NCI-H1930 (cell line): ENCODE measurements around the gene ZEB2.
A peak's percentile ranks its signal among the peaks of the same experiment; 100 is the strongest.

ENCODE experiments used
- DNase-seq, 2 experiments: peaks; one replicate each; lab custom pipeline; 2025; lab: John Stamatoyannopoulos, UW

Gene ZEB2

DNA sequence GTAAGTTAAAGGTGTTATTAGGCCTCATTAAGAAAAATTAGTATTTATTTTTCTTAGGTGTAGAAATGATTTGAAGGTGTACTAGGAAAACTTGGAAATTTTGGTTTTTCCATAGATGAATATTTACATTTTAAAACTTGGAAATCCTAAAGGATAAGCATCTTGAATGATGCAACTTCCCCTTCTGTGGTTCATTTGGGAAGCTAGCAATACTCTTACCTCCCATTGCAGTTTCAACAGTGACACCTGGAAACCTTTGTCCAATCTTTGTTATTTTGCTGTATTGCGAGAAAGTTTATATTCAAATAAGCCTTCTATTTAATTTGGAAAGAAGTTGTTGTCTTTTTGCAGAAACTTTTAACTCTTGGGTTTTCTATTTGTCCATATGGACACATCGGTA, 68.5 kb downstream of the ZEB2 start:
- no peak for DNase-seq

DNA sequence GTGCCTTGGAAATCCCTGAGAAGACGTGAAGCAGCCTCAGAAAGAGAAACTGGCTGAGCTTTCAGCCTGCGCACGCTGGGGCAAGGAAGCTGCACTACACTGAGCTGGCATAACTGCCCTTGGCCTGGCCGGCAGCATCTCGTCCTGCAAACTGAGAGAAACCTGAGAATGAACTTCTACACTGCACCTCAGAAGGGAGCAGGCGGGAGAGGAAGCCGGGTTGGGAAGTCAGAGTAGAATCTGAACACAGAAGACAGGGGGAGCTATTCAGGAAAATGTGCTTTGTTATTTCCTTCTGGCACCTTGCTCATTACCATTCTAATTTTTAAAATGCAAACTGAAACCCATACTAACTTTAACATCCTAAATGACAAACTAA, 70.9 kb downstream of the ZEB2 start:
- no peak for DNase-seq

DNA sequence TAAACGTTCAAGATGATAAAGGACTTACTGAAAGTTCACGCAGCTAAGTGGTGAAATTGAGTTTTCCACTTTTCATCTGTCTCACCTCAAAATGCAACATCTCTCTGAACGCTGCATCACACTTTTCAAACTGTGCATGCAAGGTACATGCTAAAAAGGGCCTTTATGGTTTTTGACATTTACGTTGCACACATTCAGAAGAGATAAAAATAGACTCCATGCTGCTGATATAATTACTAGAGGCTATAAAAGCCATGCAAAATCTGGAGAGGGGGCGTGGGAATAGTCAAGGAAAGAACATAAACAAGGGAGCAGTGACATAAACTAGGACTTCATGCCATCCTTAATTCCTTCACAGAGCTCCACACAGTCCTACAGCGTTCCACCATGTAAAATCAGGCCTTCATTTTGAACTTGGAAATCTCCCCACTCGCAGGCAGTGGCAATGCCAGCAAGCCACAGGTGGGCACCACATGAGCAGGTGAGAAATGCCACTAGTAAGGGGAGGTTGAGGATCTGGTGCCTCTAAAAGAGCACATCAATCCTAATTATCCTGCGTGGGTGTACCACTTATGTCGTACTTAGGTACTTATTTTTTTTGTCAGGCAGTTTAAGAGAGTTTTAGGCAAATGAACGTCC, 71.4 kb downstream of the ZEB2 start:
- DNase-seq = no peak

DNA sequence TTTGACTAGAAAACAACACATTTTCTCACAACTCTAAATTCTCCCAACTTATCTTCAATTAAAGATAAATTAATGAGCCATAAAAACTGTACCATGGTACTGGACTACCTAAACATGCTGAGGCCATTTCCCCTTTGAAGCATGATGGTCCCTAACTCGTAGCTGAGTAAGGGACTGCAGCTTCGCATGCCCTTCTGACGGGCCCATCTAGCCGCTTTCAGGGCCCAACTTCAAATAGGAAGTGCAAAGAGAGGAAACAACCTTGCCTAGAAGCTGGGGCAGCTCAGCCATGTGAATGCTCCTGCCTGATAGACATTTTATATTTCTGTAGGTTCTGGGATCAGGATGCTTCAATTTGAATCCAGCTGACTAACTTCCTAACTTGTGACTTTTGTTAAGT, 72.4 kb downstream of the ZEB2 start:
- DNase-seq = no peak

DNA sequence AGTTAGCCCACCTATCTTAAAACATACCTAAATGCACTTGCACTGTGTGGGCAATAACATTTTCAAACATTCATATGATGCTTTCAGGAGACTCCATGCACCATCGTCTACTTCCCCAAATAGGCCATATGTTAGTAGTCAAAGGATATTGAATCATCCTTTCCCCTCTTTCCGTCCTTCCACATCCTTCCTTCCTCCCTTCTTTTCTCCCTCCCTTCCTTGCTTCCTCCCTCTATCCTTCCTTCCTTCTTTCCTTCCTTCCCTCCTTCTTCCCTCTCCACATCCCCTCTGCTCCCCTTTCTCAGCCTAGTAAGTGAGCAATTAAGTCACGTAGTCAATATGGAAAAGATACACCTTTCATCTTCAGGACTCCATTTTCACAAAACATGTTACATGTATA, 73.8 kb downstream of the ZEB2 start:
- DNase-seq = no peak

DNA sequence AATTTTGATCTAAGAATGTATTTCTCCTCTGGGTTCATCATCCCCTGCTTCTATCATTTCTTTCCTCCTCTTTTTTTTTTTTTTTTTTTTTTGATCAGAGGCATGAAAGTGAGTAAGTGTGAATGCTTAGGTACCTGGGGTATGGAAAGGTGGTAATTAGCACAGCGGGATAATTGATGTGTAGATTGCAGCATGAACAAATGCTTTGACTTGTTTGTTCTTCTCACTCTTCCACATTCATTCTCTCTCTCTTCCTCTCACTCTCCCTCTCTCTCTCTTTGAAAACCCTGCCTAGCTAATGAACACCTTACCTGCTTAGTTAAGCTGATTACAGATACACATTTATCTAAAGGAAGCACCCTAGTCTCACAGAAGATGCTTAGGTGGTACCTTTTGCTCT, 74.7 kb downstream of the ZEB2 start:
- no peak for DNase-seq

DNA sequence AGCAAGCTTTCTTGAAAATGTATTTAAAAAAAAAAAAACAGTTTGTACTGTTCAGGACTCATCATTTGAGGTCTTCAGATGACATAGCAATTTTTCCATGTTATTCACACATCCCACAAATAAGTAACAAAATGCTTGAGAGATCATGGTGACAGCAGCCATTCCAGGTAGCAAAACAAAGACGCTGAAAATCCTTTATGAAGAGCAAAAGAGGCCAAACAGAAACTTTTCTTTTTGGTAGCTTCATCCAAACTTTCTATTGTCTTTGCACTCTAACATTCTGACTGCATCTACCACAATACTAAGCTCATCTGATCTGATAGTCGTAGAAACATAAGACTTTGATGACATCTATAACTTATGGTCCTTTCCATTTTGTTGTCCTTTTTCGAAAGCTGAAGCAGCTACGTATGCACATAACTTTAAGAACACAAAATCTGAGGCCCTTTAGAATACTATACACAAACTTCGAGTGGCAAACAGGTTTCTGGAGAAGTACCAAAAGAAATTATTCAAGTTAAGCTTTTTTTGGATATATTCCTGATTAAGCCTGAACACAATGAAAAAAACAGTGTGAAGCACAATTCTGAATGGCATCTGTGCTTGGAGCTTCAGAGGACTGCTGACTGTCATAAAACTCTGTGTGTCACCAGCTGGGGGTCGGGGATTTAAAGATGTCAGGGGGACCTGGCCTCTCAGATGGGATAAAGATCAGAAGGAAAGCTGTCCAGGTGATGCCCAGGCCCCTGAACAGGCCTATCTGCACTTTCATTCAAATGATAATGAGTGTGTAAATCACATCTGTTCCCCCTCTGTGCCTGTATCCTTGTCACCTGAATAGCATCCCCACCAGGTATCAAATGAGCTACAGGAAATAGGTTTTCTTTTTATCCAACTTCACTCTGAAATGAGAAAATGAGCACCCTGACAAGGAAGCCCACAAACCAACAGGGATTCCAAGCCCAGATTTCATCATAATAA, 75.8 kb downstream of the ZEB2 start:
- DNase-seq = no peak

DNA sequence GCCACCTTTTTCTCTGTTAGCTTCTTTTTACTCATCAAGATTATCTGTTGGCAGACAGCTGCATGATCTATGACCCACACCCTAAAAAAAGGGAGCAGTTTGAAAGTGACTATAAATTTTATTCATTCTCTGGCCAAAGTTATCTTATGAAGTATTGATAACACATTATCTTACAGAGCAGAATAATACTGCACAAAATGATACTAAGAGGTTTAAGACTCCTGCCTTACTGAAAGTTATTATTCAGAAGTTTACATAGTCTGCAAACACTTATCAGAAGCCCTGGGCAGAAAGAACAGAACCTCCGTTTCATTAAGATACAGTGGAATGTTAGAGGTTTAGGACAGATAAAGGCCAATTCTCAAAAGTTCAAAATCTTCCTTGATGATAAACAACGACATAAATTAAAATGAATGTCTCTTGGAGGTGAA, 78.2 kb downstream of the ZEB2 start:
- no peak for DNase-seq

DNA sequence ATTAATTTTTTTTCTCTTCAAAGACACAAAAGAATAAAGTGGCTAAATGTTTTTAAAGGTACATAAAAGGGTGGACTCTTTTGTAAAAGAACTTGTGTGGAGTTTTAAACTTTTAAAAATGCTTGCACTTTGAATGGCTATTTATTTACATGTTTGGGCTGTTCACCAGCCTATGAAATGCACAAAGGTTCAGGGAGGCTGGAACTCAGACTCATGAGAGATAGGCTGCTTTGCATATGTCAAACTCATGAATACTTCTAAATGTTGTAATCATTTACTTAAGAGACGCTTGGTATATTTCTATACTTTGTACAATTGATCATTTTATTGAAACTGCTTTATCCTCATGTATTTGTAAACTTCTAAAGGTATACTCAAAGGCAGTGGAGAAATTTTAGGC, 79.9 kb downstream of the ZEB2 start:
- no peak for DNase-seq

DNA sequence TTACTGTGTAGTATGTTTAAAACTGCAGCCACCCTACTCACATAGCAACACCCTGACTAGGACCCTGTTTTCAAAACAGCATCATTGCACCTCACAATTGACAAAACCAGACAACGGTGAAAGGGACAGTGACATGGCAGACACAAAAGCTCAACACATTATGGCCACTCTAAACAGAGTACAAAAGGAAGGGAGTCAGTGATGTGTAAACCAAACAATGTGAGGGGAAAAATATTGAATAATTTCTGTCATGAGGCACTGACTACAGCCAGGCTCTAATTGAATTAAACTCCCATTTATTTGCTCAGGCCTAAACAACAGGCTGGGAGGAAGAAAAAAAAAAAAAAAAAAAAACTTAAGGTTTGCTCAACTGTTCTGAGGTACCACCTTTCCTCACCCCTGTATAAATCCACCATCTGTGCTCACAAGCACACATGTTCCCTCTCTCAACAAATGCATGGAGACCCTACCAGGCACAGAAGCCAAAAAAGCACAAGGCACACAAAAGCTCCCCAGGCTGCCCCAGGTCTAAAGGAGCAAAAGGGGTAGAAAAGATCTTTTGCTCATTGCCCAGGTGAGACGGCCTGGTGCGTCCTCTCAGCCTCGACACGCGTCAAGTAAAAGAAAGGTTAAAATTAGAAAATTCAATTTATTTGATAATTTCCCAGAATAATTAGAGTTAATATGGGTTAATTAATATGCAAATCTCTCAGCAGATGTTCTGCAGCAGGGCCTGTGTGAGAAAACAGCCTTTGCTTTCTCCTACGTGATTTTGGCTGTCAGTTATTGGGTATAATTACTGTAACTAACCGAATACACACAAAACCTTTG, 80.9 kb downstream of the ZEB2 start:
- DNase-seq = peak; percentile 37 to 76

DNA sequence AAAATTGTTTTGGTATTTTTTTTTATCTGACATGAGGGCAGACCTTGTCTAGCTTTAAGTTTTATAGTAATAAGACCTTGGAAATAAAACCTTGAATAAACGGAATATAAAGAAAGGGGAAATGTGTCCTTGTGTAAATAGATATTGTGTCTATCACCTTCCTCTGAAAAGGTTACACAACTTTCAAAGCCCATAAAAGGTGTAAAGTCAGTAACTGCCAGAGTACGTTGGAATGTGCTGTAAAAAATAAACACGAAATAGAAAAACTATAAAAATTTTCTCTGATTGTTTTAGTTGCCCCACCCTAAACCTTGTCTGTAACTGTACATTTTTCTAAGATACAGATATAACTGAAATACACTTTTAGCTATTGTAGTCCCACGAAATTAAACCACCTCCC, 82.3 kb downstream of the ZEB2 start:
- no peak for DNase-seq

DNA sequence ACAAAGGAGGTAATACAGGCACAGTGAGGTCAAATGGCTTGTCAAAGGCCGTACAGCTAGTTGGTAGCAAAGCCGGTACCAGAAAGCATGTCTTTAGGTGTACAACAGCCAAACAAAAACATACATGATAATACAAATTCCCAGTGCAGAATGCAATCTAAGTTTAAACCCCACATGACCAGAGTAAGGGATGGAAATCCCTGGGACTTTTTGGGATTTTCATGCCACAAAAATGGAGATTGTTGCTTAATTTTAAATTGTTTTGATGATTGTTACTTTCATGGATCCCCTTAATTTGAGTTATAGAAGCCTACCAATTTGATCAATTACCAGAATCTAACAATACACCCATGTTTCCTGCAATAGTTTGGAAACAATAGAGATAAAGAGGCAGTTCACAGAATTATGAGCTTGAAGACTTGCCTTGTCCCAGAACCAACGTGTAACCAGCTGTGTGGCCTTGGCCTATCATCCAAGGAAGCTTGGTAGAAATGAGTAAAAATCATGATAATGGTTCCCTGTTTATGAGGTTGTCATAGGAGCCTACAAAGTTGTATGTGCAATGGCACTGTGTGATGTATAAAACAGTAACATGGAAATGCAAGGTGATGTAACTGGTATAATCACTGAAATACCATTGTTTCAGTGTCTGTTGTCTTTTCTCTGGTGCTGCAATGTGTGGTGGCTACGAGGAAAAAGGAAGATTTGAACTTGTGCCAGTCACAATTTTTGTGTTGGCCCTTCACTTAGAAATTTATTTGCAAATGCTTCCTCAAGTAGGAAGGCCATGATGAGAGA, 85.3 kb downstream of the ZEB2 start:
- no peak for DNase-seq

DNA sequence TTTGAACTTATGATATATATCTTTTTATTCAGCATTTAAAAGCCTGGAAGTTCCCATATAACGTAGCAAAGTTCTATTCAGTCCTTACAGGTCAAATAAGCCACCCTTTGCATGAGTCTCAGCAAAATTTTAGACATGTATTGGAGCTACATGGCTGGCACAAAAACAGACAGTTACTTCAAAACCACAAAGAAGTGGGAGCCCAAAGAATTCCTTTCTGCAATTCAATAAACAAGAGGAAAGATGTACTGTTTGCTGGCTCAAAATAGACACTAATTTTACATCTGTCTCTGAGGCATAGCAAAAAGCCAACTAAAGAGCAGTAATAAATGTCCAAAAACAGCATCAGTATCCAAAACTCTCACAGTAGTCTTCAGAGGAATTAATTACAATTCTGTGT, 87.0 kb downstream of the ZEB2 start:
- DNase-seq = no peak

DNA sequence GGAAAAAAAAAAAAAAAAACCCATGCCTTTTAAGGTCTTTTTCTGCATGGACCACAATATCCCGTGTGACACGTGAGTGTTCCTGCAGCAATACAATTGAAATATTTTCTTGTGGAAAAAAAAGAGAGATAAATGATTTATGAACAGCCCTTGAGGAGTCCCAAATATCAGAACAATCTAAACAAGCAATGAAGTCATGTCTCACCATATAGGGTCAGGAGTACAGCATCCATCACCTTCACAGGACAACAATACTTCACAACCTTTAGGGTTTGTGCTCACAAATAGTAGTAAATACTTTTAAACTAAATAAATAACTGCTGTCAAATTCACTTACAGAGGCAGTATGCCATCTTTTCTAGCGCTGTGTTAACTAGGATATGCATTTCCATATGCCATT, 87.9 kb downstream of the ZEB2 start:
- DNase-seq = no peak

DNA sequence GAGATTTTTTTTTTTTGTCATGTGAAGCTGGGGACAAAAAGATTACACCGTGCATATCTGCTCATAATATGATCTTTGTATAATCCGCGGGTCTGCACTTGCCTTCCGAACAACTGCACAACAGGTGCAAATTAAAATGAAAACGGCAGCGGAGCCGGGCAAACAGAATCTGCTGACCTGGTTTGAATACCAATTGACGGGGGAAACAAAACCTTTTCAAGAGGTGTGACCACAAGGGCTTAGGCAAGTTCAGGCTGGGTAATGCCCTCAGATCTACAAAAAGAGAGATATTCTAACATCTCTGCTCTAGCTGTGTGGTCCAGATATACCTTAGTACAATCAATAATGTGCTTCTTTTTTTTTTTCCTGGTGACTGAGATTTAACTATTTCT, 88.5 kb downstream of the ZEB2 start:
- no peak for DNase-seq

DNA sequence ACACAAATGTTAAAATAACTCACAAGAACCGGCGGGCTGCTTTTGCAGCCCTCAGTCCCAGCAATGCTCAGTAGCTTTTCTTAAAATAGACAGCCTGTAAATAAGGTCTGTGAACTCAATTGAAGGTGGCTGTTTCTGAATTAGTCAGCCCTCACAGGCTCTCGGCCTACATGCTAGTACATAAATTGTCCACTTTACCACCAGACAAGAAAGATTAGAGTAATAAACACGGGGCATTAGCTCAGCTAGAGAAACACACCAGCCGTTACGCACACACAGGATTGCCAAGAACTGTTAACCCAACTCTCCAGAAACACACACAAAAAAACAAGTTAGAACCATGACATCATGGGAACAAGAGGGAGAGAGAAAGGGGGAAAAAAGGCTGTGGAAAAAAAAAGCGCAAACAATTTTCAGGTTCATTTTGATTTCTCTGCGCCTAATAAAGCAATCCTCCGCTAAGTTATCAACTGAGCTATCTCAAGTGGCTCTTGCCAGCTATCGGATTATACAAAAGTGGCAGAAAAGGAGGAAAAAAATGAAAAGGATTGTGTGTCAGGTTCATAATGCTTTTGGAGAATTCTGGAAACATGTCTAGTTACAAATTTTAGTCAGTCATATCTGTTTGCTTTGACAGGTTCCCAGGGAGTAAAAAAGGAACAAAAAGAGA, 89.1 kb downstream of the ZEB2 start:
- no peak for DNase-seq

DNA sequence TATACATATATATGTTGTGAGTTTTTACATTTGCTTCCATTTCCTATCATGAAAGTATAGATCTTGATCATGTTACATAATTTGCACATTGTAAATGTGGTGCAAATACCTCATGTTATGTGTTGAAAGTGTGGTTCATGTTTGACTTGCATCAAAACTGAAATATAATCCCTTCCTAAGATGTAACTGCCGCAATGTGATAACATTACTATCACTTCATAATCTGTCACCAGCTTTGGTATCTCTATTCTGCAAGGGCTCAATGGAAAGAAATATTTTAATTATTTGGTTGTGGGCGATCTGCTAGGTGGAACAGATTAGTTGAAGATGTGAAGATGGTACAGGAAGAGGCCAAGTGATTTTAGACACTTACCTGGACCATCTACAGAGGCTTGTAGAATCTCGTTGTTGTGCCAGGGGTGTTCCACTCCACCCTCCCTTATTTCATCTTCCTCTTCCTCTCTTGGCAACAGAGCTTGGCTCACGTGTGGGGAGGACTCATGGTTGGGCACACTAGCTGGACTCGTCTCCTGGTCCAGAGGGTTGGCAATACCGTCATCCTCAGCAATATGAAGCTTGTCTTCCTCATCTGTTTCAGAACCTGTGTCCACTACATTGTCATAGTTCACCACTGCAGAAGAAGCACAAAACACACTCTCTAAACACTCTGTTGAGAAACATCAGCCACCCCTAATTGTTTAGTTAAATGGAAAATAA, 90.4 kb downstream of the ZEB2 start:
- DNase-seq = no peak

DNA sequence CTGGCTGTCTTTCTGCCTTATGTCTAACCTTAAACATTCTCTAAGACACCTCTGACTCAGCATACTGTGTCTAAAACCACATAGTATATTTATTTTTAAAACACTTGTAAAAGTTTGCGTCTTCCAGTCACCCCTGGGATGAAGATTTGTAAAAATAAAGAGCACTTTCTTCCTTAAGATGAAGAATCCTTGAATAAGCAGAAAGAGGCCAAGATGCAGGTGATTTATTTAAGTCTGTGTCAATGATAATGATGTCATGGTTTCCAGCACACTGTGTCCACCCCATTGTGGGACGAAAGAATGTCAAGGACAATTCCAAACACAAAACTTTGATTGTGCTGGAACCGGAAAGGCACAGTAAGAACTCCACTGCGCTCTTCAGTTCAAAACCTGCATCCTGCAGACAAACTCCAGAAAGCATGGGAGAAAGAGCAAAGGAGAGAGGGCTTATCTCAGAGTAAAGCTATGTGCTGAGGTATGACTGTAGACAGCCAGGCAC, 92.9 kb downstream of the ZEB2 start:
- DNase-seq = no peak

DNA sequence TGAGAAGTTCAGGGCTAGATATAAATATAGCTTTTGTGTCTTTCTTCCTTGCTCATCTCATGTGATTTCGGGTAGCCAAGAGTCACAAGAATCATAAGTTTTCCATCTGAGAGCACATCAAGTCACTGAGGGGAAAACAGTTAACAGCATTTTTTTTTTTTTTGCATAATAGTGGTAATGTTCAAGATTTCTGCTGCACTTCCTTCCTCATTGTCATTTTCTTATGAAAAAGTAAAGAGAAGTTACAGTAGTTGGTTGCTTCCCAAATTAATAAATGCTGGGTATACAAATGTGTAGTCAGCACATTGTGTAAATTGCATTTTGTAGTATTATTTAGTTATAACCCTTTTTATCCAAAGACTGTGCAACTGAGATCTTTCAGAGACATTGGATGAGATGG, 93.6 kb downstream of the ZEB2 start:
- DNase-seq = no peak

DNA sequence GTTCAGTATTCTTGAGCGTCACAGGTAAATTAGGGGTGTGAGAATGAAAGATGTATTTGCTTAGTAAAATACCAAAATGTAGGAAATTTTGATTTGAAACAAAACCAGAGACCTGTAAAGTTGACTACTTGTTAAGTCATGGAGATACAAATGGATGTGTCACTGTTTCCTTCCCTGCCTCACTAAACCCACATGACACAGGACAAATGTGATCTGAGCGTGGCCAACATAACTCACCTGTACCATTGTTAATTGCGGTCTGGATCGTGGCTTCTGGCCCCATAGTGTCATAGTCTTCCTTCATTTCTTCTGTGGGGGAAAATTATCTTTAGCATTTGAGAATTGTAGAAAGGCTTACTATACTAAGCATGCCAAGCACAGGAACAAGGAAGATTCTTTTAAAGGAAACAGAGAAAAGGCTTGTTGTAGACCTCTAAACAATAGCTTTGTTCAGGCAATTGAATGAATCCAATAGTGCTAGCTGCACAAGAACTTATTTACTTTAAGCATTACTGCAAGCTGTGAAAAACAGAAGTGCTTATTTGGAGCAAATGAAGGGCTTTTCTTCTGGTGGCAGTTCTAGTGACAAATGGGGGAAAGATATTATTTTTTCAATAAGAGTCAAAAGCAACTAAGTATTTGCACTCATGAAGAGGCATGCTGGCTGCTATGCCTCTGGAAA, 95.2 kb downstream of the ZEB2 start:
- no peak for DNase-seq
